Measurements from ENCODE around the gene ALDH4A1. TPM values are rescaled to one million over a fixed set of nuclear protein-coding genes. Genes with fewer than 3 reads are reported as not detected.

Gene ALDH4A1
- polyA plus RNA-seq, 1 experiment = 36.6 TPM

GRCh38 chr1:18934205-18935000, 32.0 kb upstream of the ALDH4A1 start:
- no peak for DNase-seq (ENCODE audit: low read depth)
- Histone ChIP-seq H3K27me3 (ENCODE audit: control insufficient read depth, insufficient read depth, low read length) (no peaks in the 10 kb centered on the region), H3K36me3 (ENCODE audit: control insufficient read depth, insufficient read depth, low read length) (no peaks in the 10 kb centered on the region), H3K4me3 (ENCODE audit: low read depth, low read length) (no peak overlapping the region)
- POLR2A ChIA-PET = no interaction called here
- no peak for TF ChIP-seq CTCF (IDR thresholded peaks at IDR 0.05; ENCODE audit: insufficient read depth, low read depth, low read length)
- CTCF ChIA-PET = no interaction called here

- ChIA-PET POLR2A (no interaction called here), CTCF (interaction anchor here (0.9 kb wide), 1 partner anchor 13 kb away, joined by 6 read pairs; no protein-coding TSS in a partner anchor)
- Histone ChIP-seq H3K27me3 (ENCODE audit: control insufficient read depth, insufficient read depth, low read length) (no peaks in the 10 kb centered on the region), H3K4me3 (ENCODE audit: low read depth, low read length) (no peak overlapping the region), H3K36me3 (ENCODE audit: control insufficient read depth, insufficient read depth, low read length) (no peaks in the 10 kb centered on the region)
- TF ChIP-seq CTCF (IDR thresholded peaks at IDR 0.05; ENCODE audit: insufficient read depth, low read depth, low read length) = no peak
- DNase-seq (ENCODE audit: low read depth) = no peak
Observed at GRCh38 chr1:18932879-18933278, 30.5 kb upstream of the ALDH4A1 start.

GRCh38 chr1:18932387-18932786, 30.0 kb upstream of the ALDH4A1 start:
- ChIA-PET POLR2A (no interaction called here), CTCF (interaction anchor here (0.9 kb wide), 1 partner anchor 14 kb away, joined by 6 read pairs; no protein-coding TSS in a partner anchor)
- no peak for TF ChIP-seq CTCF (IDR thresholded peaks at IDR 0.05; ENCODE audit: insufficient read depth, low read depth, low read length)
- Histone ChIP-seq H3K27me3 (ENCODE audit: control insufficient read depth, insufficient read depth, low read length) (no peaks in the 10 kb centered on the region), H3K36me3 (ENCODE audit: control insufficient read depth, insufficient read depth, low read length) (no peaks in the 10 kb centered on the region), H3K4me3 (ENCODE audit: low read depth, low read length) (no peak overlapping the region)
- no peak for DNase-seq (ENCODE audit: low read depth)

- POLR2A ChIA-PET = no interaction called here
- H3K36me3 ChIP-seq (ENCODE audit: control insufficient read depth, insufficient read depth, low read length) = no peaks in the 10 kb centered on the region
- H3K4me3 ChIP-seq (ENCODE audit: low read depth, low read length) = no peak overlapping the region
- H3K27me3 ChIP-seq (ENCODE audit: control insufficient read depth, insufficient read depth, low read length) = no peaks in the 10 kb centered on the region
- no peak for TF ChIP-seq CTCF (IDR thresholded peaks at IDR 0.05; ENCODE audit: insufficient read depth, low read depth, low read length)
- CTCF ChIA-PET = interaction anchor here (0.9 kb wide), 1 partner anchor 14 kb away, joined by 6 read pairs; no protein-coding TSS in a partner anchor
- no peak for DNase-seq (ENCODE audit: low read depth)
Observed at GRCh38 chr1:18931730-18932129, 29.4 kb upstream of the ALDH4A1 start.

- TF ChIP-seq CTCF (IDR thresholded peaks at IDR 0.05; ENCODE audit: insufficient read depth, low read depth, low read length) = no peak
- Histone ChIP-seq H3K4me3 (ENCODE audit: low read depth, low read length) (no peak overlapping the region), H3K36me3 (ENCODE audit: control insufficient read depth, insufficient read depth, low read length) (no peaks in the 10 kb centered on the region), H3K27me3 (ENCODE audit: control insufficient read depth, insufficient read depth, low read length) (no peaks in the 10 kb centered on the region)
- ChIA-PET CTCF (interaction anchor here (2.9 kb wide), 1 partner anchor 17 kb away, joined by 15 read pairs; no protein-coding TSS in a partner anchor), POLR2A (no interaction called here)
- no peak for DNase-seq (ENCODE audit: low read depth)
Observed at GRCh38 chr1:18929686-18930085, 27.3 kb upstream of the ALDH4A1 start.

All from BJ (cell line).